CD4-positive, alpha-beta T cell treated with Interleukin-15 for 1 hour (primary cell): Measurements from ENCODE around the gene TLE2.
A peak's percentile ranks its signal among the peaks of the same experiment; 100 is the strongest.

ENCODE experiments used
- DNase-seq: peaks from one replicate; pipeline ENCODE4 v3.0.0-alpha.2; 2020

TLE2 gene

GRCh38 chr19:3036119-3036976 lies 7.3 kb upstream of the TLE2 start:
- DNase-seq, result peak; percentile 82

DNA sequence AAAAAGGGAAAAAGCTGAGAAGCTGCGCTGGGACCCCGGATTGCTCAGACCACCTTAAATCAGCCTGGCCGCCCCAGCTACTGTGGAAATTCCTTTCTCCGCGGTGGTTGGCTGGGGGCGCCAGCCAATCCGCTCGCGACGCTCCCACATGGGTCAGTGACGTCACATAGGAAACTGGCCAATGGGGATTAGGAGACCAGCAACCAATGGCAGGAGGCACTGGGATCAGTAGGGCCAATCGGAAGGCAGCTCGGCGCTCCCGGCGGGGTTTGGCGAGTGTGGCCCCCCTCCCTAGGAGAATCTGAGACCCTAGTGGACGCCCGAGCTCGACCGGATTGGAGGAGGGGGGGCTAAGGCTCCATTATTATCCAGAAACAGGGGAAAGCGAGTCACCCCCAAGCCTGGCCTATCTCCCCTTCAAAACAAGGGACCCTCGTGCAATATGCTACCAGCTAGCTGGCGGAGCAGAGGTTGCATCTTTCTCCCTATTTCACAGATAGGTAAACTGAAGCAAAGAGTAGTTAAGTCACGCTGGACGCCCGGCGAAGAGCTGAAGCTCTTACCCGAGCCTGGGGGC lies 6.5 kb upstream of the TLE2 start:
- DNase-seq, result peak; percentile 98

- no peak for DNase-seq
These were observed 5.8 kb upstream of the TLE2 start for GRCh38 chr19:3034656-3035541.

- no peak for DNase-seq
These were observed 5.3 kb upstream of the TLE2 start for GRCh38 chr19:3034406-3034655.

GRCh38 chr19:3033595-3034405 lies 4.7 kb upstream of the TLE2 start:
- no peak for DNase-seq

GRCh38 chr19:3031607-3031867 lies 2.5 kb upstream of the TLE2 start:
- DNase-seq, result no peak

DNA sequence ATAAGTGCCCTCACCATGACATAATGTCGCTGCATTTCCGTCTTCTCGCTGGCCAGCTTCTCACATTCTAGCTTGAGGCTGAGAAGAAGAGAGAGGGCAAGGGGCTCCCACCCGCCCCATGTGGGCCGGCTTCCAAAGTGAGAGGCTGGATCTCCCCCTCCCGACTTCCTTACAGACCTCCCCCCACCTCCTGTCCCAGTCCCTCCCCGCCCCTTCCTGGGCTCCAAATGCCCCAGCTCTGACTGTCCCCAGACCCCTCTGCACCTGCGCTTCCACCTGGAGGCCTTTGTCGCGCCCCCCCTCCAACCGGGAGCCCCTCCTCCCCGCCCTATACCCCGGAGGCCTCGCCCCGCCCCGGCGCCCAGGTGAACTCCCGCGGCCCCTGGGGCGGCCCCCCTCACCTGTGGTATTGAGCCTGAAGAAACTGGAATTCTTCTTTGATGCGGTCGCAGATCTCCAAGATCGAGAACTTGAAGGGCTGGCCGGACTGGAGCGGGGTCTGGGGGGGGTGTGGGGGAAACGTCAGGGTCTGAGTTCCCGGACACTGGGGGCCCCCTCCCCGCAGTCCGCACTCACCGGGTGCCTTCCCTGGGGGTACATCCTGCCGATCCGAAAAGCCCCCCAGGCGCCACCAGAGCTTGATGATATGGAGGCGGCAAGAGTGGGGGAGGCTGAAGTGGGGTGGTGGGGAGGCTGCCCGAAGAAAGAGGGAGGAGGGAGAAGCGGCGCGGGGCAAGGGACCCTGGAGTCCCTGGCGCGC lies 595 bp downstream of the TLE2 start:
- DNase-seq, result no peak

- no peak for DNase-seq
These were observed 1.1 kb downstream of the TLE2 start for GRCh38 chr19:3027981-3028304.

GRCh38 chr19:3027292-3027691 lies 1.8 kb downstream of the TLE2 start:
- no peak for DNase-seq

GRCh38 chr19:3026768-3027167 lies 2.3 kb downstream of the TLE2 start:
- no peak for DNase-seq

GRCh38 chr19:3025549-3025886 lies 3.6 kb downstream of the TLE2 start:
- no peak for DNase-seq

DNA sequence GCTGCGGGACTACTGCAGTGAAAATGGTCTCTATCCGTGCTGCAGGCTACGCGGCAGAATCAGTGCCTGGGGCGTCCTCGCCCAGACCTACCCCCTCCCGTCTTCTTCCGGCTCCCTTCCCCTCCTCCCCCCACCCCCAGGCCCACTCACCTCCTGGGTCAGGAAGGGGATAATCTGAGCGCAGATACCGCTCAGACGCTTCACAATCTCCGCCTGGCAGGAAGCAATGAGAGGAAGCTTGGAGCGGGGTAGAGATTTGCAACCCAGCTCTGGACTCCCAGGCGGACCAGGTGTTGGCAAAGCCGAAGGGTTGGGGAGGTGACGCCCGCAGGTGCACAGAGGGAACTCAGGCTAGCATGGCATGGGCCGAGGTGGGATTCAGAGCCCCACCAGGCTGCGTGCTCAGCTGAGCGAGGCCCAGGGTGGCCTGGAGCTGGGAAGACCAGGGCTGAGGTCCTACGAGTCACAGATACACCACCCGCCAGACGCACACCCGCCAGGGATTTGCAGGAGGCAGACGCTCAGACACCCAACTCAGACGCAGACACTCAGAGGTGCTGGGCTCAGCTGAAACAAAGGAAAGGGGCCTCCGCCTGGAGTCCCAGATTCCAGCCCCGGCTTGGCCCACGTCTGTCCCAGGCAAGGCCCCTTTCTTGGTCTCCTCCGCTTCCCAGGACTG lies 4.1 kb downstream of the TLE2 start:
- DNase-seq, result no peak

DNA sequence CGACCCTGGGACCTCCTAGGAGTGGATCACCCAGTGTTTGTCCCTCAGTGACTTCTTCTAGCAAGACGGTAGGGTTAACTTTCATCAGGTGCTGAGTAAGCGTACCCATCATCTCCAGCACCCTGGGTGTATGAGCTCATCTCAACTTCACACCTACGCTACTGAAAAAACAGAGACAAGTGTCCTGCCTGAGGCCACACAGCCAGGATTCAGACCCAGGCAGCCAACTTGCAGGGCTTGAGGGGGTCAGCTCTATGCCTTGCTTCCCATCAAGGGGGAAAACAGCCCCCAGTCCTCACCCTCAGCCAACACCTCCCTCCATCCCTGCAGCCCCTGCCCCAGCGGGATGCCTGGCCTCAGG lies 4.6 kb downstream of the TLE2 start:
- no peak for DNase-seq

DNA sequence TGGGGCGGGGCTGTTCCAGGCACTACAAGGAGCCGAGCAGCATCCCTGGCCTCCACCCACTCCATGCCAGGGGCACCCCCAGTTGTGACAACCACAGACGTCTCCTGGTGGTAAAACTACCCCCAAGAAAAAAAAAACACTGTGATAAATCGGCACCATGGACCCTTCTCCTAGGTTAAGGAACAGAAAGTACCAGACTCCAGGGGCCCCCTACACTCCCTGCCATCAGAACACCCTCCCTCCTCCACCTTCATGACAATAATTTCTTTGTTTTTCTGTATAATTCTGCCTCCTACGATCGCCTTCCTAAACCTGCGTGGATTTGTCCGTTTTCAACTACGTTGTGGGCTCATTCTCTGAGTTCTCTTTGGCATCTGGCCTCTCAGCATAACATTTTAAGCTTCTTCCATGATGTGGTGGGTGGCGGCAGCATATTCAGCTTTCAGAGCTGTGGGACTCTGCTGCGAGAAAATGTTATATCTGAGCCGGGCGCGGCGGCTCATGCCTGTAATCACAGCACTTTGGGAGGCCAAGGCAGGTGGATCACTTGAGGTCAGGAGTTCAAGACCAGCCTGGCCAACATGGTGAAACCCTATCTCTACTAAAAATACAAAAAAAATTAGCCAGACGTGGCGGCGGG lies 8.6 kb downstream of the TLE2 start:
- DNase-seq, result no peak

DNA sequence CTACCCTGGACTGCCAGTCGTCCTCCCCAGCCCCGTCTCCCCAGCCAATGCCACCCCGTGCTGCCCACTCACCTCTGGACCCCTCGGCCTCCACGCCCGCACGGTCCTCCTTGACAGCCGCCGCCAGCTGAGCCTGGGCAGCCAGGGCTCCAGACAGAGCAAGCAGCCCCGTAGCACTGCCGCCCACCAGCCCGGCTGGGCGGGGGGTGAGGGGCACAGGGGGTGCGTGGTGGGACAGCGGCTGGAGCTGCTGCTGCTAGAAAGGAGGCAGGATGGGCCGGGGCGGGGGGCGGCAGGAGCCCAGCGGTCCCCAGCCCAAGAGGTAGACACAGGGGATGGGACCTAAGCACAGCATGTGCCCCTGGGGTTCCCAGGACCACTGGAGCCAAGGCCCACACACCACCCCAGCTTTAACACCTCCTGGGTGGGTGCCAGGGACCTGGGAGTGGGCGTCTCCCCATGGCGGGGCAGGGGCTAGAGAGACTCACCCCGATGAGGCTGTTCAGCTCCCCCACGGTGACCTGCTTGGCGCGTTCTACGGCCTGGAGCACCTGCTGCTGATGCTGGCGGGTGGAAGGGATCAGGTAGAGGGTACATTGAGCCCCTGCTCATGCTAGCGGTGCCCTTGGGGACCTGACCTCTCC lies 9.7 kb downstream of the TLE2 start:
- no peak for DNase-seq

GRCh38 chr19:3017923-3018322 lies 11.2 kb downstream of the TLE2 start:
- no peak for DNase-seq

DNA sequence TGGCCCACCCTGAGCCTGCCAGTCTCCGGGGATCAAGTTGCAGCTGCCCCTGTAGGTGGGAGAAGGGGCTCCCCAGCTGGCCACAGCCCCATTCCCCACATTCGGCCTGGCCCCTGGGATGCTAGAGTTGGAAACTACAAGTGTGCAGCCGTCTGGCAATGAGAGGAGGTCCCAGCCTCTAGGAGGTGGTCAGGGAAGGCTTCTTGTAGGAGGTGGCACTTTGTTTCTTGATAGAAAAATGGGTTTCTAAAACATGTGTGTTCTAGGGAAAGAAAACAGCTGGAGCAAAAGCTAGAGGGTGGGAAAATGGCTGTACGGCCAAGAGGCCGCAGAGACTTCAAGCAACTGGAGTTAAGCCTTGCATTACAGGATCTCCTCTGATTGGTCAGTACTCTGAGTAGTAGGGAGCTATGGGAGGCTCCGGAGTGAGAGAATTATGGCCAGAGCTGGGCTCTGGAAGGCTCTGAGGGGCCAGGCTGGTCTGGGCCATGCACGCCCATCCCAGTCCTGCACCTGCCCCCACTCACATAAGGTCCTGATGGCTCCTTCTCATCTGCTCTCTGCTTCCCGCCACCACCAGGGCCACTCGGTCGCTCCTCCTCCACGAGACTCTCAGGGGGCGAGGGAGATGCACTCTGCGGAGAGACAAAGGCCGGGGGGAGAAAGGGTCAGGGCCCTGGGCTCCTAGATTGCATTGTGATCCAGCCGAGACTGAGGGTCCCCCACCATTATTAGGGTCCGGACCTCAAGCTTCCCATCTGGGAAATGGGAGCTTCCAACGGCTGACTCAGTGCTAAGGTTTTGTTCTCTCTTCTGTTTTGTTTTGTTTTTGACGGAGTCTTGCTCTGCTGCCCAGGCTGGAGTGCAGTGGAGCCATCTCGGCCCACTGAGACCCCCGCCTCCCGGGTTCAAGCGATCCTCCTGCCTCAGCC lies 13.7 kb downstream of the TLE2 start:
- no peak for DNase-seq

DNA sequence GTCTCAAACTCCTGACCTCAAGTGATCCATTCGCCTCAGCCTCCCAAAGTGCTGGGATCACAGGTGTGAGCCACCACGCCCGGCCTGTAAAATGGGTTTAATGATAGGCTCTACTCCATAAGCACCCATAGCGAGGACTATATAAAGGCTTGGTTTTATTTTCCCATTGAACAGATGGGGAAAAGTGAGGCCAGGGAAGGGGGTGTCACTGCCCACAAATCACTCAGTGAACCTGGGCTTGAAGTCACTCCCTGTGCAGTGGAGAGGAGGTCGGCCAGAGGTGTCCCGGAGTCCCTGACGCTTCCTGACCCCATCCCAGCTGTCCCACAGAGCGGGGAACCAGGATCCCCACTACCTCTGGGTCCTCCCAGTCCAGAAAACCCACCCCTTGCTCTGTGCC lies 14.9 kb downstream of the TLE2 start:
- DNase-seq, result no peak

GRCh38 chr19:3013263-3013725 lies 15.8 kb downstream of the TLE2 start:
- DNase-seq, result no peak

DNA sequence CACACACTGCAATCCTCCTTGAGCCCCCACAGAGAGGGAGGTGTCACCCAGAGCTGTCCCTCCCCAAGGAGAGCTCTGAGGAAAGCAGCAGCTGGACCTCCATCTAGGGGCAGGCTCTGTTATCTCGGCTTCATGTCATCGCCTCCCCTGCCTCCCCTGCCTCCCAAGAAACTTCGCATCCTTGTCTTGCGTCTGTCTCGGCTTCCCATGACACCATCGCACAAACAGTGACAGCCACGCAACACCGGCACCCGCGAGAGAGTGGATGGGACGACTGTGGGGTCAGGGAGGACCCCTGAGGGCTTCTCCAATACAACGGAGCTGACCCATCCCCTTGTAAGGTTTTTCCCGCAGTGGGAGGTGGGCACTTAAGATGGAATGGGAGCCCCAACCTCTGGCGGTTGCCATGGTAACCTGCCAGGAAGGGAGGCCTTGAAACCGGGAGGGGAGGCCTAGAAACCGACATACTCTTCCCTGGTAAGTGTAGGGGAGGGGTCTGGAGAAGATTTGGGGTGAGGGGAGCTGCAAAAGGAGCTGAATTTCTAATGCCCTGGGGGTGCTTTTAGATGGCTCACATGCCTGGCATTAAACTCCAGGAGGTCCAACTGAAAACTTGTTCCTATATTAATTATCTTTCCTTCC lies 16.3 kb downstream of the TLE2 start:
- DNase-seq, result no peak
